Testis (tissue), 2 donors: ENCODE data around the gene MAP4.

Experiments used
- POLR2A ChIP-seq: fragments of 450-650 bp; IDR thresholded peaks from one replicate; pipeline ENCODE4 v1.6.1; 2017; ENCODE audit warnings: antibody characterized with exemption, mild to moderate bottlenecking, moderate library complexity
- TF ChIP-seq, protein P1 (sequence below), 3 experiments: fragments of 450-650 bp in 2 of 3; fragments of 200-600 bp in 1 of 3; sonication (generic) in 1 of 3; IDR thresholded peaks; one replicate each; pipeline ENCODE4 v1.5.1; 2016 to 2019; ENCODE audit warnings: antibody characterized with exemption in 3 of 3, mild to moderate bottlenecking in 2 of 3, moderate library complexity in 1 of 3

DNA sequence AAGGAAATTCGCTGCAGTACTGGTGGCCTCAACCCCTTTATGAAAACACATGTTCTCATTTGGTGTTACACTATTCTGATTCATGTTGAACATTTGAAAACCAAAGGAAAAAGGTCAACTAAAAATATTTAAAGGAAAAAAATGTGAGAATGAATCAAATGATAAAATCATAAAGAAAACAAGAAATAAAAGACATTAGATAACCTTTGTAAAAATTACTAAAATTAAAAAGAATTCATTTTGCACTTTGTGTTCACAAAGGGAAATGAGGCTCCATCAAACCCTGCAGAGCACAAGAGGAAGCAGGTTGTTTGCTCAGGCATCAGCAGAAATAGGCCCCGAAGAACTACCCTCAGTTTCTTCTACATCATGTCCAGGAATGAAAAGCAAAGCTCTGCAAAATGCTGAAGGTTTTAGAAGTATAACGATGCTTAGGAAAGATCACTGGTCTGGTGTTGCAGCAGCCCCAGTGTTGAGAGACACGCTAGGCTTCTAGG is 41.2 kb downstream of the MAP4 start:
- TF ChIP-seq, protein P1, sequence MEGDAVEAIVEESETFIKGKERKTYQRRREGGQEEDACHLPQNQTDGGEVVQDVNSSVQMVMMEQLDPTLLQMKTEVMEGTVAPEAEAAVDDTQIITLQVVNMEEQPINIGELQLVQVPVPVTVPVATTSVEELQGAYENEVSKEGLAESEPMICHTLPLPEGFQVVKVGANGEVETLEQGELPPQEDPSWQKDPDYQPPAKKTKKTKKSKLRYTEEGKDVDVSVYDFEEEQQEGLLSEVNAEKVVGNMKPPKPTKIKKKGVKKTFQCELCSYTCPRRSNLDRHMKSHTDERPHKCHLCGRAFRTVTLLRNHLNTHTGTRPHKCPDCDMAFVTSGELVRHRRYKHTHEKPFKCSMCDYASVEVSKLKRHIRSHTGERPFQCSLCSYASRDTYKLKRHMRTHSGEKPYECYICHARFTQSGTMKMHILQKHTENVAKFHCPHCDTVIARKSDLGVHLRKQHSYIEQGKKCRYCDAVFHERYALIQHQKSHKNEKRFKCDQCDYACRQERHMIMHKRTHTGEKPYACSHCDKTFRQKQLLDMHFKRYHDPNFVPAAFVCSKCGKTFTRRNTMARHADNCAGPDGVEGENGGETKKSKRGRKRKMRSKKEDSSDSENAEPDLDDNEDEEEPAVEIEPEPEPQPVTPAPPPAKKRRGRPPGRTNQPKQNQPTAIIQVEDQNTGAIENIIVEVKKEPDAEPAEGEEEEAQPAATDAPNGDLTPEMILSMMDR (IDR thresholded peaks at IDR 0.05), result no peak
- no peak for TF ChIP-seq POLR2A
